NCI-H2081 treated with DMSO at 0.1 percent for 48 hours (cell line): ENCODE measurements around the gene RBMS1.

Experiments used
- DNase-seq: peaks from one replicate; lab custom pipeline; 2025; lab: John Stamatoyannopoulos, UW

Gene RBMS1

DNA sequence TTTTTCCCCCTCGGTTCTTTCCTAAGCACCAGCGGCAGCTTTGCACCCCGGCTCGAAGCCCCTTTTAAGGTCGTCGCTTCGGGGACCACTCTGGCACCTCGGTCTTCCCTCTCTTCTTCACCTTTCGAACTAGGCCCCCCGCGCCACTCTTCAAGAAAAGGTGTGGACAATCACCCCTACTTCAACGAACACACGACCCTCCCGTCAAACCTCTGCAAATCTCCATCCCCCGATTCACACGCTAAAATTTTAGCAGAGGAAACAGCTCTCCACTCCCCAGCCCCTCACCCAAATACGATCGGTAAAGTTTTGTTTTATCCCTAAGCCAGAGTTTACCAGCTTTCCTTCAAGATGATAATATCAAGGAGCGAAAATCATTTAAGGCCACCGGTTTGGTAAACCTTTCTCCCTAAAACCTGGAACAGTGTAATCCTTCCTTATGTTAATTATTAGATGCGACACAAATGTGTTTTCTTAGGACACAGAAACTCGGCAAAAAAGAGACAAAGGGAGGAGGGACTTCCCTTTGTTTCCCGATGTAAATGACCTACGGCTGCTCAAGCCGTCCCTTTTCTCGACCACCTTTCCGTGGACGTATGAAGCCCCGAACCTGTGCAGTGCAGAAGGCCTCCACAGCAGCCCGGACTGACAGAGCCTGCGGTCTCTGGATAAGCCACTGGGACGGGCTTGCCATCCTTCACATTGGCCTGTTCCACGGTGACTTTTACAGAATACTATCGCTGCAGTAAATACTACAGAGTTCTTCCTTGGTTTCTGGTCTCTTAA lies 85.2 kb downstream of the RBMS1 start:
- DNase-seq = no peak

DNA sequence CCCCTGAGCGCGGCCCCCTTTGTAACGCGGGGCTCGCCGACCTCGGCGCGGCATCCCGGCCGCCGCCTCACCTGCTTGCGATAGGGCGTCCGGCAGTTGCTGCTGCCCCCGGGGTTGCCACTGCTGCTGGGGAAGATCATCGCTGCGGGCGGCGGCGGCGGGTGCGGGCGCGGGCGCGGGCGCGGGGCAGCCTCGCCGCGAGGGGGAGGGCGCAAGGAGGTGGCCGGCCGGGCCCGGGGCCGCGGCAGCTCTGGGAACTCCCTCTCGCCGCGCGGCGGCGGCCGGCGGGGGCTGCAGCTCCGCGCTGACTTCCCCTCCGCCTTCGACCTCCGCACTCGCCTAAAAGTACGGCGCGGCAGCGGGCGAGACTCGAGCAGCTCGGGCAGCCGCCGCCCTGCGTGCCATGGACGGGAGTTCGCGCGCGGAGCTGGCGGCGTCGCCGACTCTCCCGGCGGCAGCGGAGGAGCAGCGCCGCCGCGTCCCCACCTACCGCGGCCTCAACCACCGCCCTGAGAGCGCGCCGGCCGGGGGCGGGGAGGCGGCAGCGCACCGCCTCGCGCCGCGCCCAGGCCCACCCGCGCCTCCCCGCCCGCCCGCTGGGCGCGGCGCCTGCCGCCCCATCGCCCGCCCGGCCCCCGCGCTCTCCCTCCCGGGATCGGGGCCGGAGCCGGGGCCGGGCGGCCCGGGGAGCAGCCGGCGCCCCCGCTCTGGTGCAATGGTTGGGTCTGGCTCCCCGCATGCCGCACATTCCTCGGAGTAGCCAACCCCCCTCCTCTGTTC lies 86.0 kb downstream of the RBMS1 start:
- DNase-seq = no peak

DNA sequence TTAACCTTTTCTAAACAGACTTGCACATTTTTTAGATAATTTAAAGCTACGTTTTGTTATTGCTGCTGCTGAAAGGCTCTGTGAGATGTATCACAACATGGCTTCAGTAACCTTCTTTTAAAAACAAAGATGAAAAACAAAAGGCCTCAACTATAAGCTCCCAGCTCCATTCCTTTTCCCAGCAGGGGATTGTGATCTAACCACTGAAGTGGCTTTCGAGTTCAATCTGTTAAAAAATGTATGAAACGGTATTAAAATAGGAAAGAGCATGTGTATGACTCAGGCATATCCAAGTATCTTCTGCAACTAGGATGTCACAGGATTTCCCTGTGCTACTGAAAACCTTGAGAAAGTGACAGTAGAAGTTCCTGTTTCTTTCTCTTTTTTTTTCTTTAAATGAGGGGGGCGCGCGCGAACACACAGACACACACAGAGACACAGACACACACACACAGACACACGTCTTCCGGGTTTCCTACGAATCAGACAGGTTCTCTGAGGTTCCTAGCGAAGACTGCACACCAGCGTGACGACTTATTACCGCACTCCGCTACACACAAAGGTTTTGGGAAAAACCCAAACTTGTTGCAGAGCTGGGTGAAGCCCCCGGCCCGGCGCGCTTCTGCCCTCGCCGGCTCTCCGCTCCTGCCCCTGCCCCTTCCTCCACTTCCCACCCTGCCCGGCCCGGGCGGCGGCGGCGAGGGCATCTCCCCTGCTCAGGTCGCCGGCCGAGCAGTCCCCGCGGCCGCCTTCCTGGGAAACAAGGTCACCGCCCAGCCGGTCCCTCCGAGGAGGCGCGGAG lies 86.8 kb downstream of the RBMS1 start:
- DNase-seq = no peak

DNA sequence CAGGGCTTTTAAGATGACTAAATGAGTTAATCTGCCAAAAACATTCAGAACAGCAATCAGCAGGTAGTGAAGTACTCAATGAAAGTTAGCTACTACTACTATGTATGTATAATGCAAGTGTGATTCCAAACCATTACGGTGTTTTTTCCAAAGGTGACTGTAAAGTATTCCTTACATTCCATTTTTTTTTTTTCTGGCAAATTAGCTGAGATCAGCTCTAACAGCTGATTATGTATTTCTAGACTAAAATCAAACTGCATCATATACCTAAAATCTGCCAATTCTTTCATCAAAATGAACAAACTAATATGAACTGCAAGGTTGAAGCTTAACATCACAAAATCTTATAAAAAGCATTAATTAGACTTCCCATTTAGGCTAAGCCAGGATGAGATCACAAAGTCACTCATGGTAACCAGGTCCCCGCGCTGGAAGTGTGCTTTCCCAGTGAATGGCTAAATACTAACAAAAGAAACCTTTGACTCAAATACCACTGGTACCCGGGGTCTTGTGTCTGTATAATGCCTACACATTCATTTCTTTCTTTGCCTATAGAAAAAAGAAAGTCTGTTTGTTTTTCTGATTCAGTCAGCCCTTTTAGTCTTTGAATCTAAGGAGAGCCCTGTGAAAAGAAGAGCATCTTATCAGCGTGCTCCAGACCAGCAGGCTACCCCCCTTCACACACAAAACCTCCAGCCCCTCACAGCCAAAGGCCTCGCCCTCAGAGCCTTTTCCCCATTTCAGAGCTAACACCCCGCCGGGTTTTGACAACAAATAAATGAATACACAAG lies 88.3 kb downstream of the RBMS1 start:
- DNase-seq = no peak

DNA sequence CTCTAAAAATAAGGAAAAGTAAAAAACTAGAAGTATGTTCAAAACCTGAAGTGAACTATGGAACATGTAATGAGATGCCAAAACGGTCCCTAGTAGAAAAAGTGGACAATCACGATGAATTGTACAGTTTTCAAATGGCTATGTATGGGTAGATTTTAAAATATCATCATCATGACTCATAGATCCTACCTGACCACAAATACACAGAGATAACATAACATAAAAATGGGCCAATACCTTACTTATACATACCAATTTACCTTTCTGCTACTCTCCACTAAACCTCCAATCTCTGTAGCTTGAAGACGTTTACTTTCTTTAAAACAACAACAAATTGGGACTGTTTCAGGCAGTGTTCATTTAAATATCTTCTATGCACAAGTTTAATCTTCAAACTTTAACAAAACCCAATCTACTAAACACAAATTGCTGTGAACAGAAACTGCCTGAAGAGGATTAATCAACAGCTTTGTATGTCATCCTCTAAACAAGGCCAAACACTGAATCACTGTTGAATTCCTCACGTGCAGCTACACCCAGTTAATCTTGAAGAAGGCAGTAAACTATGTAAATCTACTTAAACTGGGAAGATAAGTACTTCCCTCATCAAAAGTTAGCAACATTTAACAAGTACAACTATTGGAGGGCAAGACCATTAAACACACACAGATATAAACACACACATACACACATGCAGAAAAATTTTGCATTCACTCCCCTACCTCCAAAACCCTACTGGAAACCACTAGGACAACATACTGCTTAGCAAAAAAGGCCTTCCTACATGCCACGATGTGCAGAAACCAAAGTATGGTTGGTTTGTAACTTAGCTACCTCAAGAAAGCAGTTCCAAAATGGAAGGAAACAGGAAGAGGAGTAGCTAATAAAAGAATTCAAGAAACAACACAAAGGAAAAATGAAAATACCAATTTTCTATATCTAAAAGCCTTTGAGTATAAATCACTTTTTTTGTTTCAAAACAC lies 90.3 kb downstream of the RBMS1 start:
- no peak for DNase-seq

DNA sequence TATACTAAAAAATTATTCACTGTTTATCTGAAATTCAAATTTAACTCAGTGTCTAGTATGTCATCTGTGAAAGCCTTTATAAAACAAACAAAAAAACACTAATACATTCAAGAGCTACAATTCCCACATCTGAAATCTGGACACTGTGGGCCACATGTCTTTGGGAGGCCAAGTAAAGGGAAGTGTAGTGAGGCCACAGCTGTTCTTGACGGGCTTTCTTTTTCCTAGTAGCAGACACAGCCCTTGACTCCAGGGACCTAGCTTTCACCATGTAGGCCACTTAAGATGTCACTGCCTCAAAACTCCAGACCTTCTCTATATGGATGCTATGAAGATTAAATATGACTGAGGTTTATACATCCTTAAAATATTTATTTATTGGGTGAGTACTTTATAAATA lies 91.1 kb downstream of the RBMS1 start:
- no peak for DNase-seq

DNA sequence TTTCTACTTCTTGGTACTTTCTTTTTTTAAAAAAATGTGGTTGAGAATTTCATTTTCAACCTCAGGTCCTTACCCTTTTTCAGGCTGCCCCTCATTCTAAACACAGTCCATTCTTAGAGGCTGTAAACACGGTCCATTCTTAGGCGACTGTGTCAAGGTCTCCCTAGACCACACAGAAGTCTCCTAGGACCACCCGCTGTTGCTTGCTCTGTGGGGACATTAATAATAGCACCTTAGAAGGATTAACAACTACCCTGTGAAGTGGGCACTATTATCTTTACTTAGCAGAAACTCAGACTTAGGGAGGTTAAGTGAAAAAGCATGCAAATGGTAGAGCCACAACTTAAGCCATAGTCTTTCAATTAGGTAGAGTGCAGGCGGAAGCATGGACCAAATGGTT lies 91.7 kb downstream of the RBMS1 start:
- DNase-seq = no peak

DNA sequence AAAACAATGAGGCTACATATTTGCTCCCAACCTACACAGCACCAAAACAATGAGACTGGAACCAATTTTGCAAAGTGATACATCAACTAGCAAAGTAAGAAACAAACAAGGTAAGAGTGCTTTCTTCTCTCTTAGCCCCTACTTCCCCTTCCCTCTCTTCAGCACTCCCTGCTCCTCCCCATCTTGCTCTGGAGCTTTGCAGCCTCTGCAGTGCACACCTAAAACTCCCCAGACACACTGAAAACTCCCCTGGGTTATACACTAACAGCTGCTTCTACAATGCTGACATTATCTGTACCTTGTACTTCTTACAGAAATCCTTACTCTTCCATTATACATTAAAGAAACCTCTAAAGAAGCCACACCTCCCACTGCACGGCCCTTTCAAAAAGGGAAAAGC lies 93.7 kb downstream of the RBMS1 start:
- DNase-seq = no peak

DNA sequence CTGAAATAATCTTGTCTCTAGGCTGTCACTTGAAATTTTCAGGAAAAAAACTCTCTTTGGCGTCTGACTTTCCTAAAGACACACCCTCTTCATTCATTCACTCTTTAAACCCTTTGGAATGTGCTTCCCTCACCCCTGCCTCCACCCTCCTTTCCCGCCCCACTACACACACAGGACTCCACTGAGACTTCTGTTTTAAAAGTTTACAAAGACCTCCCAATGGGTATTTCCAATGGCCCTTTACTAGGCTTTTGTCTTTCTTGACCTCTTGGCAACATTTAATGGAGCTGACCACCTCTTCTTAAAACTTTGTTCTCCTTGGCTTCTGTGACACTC lies 96.1 kb downstream of the RBMS1 start:
- DNase-seq = no peak

DNA sequence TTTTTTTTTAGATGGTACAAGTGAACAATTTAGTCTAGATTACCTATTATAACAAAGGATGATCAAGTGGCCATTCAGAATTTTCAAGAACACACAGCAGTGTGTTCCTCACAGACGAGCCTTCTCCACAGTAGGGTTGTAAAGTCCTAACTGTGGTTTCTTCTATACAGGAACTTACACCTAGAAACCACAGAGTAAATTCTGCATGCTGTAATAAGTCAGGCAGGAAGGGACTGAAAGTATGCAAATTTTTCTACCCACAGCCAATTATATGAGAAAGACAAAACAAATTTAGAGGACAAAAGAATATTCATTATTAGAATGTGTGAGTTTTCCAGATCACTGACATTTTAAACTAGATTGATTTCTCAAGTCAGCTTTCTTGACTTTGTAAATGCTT lies 99.5 kb downstream of the RBMS1 start:
- DNase-seq = no peak

DNA sequence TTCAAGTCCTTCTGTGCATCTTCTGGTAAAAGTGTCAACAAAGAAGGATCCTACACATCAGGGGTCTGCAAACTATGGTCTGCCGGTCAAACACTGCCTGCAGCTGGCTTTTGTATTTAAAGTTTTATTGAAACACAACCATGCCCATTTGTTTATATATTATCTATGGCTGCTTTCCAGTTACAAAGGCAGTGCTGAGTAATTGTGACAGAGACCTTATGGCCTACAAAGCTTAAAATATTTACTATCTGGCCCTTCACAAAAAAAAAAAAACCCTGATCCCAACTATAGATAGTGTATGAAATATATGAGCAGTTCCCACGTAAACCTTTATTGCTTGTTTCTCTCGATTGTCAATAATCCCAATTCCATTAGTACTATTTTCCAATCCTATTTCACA lies 101.4 kb downstream of the RBMS1 start:
- no peak for DNase-seq

DNA sequence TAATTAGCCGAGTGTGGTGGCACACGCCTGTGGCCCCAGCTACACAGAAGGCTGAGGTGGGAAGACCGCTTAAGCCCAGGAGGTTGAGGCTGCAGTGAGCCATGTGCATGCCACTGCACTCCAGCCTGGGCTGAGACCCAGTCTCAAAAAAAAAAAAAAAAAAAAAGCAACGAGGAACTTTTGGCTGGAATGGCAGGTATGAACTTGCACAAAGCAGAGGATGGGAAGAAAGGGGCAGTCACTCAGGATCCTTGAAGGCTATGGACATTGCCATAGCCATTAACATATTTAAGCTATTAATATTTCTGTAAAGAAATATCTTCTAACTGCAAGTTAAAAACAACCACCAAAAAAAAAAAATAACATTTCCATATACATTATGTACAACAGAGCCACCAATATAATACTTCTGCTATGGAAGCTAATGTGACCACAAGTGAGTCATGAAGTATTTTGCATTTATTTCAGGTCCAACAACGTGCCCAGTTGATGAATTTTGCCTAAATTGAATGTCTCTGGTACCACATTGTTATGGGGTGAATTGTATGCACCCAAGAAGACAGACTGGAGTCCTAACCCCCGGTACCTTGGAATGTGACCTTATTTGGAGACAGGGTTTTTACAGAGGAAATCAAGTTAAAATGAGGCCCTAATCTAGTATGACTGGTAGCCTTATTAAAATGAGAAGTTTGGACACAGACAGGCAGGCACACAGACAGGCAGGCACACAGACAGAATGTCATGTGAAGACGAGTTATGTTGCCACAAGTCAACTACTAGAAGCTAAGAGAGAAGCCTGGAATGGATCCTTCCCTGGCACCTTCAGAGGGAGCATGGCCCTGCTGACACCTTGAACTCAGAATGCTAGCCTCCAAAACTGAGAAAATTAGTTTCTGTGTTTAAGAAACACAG lies 102.8 kb downstream of the RBMS1 start:
- DNase-seq = no peak

DNA sequence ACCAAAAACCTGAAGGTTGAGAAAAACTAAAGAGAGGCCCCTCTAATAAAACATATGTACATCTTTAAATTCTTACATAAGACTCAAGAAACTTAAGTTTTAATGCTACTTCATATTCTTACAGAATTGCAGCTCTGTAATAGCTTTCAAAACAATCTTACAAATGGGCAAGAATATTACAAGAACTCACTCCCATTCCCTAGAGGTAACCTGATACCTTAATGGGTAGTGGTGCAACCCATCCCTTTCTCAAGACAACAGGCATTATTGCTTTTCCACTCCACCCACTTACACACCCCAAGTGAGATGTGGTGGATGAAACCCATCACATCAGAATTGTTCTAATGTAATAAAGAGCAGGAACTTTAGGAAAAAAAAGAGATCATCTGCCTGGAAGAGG lies 103.7 kb downstream of the RBMS1 start:
- no peak for DNase-seq

DNA sequence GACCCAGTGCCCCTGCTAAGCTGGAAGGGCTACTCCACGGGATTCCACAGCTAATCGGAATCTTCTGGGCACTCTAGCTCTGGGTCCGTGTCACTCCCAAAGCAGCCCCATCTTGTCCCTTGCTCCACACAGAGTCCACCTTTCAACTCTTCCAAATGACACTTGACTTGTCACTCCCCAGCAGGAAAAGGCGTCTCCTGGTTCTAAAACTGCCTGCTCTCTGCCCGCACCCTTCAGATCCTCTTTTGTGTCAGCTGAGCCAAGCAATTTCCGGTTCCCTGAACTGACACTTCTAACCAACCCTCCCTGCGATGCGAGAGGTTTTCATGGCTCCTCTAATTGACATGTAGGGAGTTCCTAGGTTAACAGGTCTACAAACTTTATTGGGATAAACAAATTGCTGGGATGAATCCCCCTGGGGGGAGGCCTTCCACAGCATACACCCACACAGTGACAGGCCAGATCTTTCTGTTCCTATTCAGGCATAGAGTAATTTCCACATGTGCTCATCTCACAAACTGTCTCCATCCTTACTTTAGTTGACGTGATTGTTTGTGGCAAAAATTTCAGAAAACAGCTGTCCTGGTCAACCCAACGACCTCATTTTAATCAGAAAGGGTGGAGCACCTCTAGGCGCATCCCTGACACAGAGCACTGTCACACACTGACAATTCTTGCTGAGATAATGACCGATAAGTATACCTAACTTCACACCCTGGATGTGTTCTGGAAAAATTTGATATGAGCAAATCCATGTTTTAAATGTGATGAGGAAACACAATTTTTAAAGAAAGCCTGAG lies 104.9 kb downstream of the RBMS1 start:
- DNase-seq = no peak

DNA sequence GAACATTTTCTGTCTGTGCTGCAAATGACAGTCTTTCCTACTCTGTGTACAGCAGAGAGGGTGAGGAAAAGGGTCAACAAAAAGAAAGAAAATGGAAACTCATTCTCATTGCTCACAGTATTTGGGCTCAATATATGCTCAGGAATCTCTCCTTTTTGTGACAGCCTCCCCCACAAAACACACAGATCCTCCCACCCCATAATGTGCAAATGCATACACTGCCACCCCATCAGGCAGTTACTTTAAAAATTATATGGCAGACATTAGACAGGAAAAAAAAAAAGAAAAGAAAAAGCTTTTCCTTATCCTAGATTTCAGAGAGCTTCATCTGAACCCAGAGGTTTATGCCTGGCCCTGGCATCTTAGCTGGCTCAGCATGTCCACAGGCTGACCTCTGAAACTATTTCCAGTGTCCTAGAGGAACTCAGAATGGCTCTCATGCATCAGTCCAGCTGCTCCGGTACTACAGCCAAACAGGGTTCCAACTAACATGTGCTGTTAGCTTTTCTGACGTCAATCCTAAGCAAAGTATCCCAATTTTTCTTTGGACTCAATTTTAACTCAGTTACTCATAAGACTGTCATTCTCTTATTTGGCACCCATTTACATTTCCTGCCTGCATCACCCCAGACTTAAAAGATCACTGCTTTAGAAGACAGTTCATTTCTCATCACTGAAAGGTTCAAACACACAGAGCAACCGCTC lies 105.9 kb downstream of the RBMS1 start:
- no peak for DNase-seq

DNA sequence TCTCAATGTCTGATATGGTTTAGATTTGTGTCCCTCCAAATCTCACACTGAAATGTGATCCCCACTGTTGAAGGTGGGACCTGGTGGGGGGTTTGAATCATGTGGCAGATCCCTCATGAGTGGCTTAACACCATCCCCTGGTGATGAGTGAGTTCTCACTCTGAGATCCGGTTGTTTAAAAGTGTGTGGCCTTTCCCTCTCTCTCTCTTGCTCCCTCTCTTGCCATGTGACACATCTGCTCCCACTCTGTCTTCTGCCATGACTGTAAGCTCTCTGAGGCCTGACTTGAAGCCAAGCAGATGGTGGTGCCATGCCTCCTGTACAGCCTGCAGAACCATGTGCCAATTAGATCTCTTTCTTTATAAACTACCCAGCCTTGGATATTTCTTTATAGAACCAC lies 108.8 kb downstream of the RBMS1 start:
- no peak for DNase-seq

DNA sequence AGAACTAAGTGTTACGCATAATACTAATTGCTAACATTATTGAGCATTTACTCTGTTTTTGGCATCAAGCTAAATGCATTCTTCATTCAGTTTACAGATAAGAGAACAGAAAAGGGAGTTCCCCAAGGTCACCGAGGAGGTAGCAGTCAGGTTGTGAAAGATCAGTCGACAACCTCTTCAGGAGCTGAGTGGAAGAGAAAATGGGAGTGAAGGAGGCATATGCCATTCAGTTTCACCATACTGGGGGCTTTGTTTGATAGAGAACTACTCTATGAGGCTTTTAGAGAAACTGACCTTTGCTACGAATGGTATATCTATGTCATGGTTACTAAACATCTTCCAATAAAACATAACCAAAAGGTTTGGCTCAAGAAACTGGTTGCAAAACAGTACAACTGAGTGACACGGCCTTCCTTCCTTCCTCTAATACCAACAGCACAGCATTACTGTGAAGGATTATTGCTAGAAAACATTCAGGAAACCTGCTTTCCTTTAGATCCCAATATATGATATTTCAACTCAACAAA lies 112.1 kb downstream of the RBMS1 start:
- no peak for DNase-seq

DNA sequence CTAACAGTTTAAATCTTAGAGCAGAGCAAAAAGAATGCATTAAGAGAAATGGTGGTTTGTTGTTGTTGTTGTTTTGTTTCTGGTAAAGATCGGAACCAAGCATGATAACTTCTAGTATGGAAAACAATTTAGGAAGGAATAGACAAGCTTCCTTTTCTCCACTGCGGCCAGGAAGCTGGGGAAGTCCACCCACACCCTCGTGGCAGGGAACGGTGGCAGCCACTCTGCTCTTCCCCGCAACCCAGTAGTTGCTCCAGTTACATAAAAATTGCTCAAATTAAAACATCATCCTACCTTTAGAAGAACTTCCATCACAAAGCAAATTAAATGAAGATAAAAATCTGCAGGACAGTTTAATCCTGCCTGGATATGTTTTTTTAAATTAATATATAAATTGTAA lies 113.0 kb downstream of the RBMS1 start:
- no peak for DNase-seq
